ENCODE results near the gene ATP9B. TPM values are rescaled to one million over a fixed set of nuclear protein-coding genes. Genes with fewer than 3 reads are reported as not detected.

Gene ATP9B
- total RNA-seq, 1 experiment from 2014 or later: 20.9 TPM

- Histone ChIP-seq H2BK120ac (ENCODE audit: low read depth, low read length, poor library complexity, severe bottlenecking) (no peak overlapping the region), H2BK5ac (ENCODE audit: insufficient read length, low read length) (no peak overlapping the region), H3K4me1 (ENCODE audit: insufficient read depth, low read length) (no peaks in the 10 kb centered on the region), H2AFZ (ENCODE audit: low read length) (no peak overlapping the region), H4K91ac (ENCODE audit: insufficient read length, low read depth, low read length) (no peak overlapping the region), H3K79me1 (ENCODE audit: insufficient read depth, low read depth, low read length, poor library complexity, severe bottlenecking) (no peaks in the 10 kb centered on the region), H3K18ac (ENCODE audit: insufficient read length, low read depth, low read length) (no peak overlapping the region), H3K9ac (ENCODE audit: extremely low read depth, insufficient read length, low read length) (no peak overlapping the region), H2BK20ac (ENCODE audit: low read depth, low read length, poor library complexity, severe bottlenecking) (no peak overlapping the region), H3K14ac (ENCODE audit: insufficient read depth, low read length) (no peak overlapping the region), H3K4me2 (ENCODE audit: insufficient read depth, insufficient read length, low read length) (no peak overlapping the region), H3K4ac (ENCODE audit: low read depth, low read length) (no peak overlapping the region), H3K27me3 (ENCODE audit: insufficient read depth, low read length) (no peaks in the 10 kb centered on the region), H4K20me1 (ENCODE audit: control insufficient read depth, insufficient read depth, insufficient read length) (no peaks in the 10 kb centered on the region), H4K5ac (ENCODE audit: insufficient read length, low read depth, low read length) (no peak overlapping the region), H3K23me2 (ENCODE audit: insufficient read length, low read depth, low read length, poor library complexity, severe bottlenecking) (no peaks in the 10 kb centered on the region), H3K56ac (ENCODE audit: insufficient read length, low read depth, low read length) (no peak overlapping the region), H3K27ac (ENCODE audit: insufficient read length, low read depth, low read length) (no peak overlapping the region), H2BK15ac (ENCODE audit: low read depth, low read length) (no peak overlapping the region), H4K8ac (replicated peaks; ENCODE audit: insufficient read length, low read depth, low read length) (no peak overlapping the region), H3K79me2 (ENCODE audit: insufficient read depth, low read length) (no peaks in the 10 kb centered on the region), H3T11ph (ENCODE audit: low read length) (no peak overlapping the region), H2BK12ac (ENCODE audit: insufficient read length, low read depth, low read length) (no peak overlapping the region), H3K23ac (ENCODE audit: insufficient read length, low read depth, low read length) (no peak overlapping the region), H3K9me3 (ENCODE audit: control insufficient read depth, low read depth, low read length) (no peaks in the 10 kb centered on the region), H2AK5ac (ENCODE audit: insufficient read length, low read length) (no peak overlapping the region)
- no peaks in the 10 kb centered on the region for H3K9me3 Mint-ChIP-seq
- no peak overlapping the region for H3K4me3 Mint-ChIP-seq
- H3K27ac Mint-ChIP-seq: no peak overlapping the region; a peak in 1 of 7 replicates
- no peak for DNase-seq
- H3K27me3 Mint-ChIP-seq (ENCODE audit: low read depth): no peaks in the 10 kb centered on the region
- peaks cover 27 to 42% (median 40%) of the 10 kb centered on the region in 3 experiments for H3K36me3 Mint-ChIP-seq (ENCODE audit: insufficient read depth in 1 of 3, low read depth in 3 of 3)
- no peaks in the 10 kb centered on the region for H3K4me1 Mint-ChIP-seq
- no CpG with 5 or more reads among the region's 11 CpGs for WGBS (ENCODE audit: extremely low coverage, insufficient read length, low lambda C conversion rate)
- TF ChIP-seq, protein P1, sequence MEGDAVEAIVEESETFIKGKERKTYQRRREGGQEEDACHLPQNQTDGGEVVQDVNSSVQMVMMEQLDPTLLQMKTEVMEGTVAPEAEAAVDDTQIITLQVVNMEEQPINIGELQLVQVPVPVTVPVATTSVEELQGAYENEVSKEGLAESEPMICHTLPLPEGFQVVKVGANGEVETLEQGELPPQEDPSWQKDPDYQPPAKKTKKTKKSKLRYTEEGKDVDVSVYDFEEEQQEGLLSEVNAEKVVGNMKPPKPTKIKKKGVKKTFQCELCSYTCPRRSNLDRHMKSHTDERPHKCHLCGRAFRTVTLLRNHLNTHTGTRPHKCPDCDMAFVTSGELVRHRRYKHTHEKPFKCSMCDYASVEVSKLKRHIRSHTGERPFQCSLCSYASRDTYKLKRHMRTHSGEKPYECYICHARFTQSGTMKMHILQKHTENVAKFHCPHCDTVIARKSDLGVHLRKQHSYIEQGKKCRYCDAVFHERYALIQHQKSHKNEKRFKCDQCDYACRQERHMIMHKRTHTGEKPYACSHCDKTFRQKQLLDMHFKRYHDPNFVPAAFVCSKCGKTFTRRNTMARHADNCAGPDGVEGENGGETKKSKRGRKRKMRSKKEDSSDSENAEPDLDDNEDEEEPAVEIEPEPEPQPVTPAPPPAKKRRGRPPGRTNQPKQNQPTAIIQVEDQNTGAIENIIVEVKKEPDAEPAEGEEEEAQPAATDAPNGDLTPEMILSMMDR (conservative IDR thresholded peaks at IDR 0.05): no peak
These were observed 276.2 kb downstream of the ATP9B start for GRCh38 chr18:79345366-79345765.
